ENCODE data around the gene SLC6A12.
A peak's percentile ranks its signal among the peaks of the same experiment; 100 is the strongest.
"Not testable (repeated sequence)": the region's sequence is repeated elsewhere in the genome, so short reads cannot be mapped to it uniquely, and the experiment has no call there.

Gene SLC6A12

DNA sequence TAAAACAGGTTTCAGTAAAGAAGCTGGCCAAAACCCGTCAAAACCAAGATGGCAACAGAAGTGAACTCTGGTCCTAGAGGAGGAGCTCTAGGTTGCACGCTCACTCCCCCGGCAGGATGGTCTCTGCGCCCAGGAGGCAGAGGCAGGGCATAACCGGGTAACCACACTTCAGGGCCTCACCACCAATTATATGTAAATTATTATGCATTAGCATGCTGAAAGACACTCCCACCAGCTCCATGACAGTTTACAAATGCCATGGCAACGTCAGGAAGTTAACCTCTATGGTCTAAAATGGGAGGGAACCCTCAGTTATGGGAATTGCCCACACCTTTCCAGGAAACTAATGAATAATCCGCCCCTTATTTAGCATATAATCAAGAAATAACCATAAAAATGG, 20.1 kb upstream of the SLC6A12 start:
- no peak for DNase-seq

DNA sequence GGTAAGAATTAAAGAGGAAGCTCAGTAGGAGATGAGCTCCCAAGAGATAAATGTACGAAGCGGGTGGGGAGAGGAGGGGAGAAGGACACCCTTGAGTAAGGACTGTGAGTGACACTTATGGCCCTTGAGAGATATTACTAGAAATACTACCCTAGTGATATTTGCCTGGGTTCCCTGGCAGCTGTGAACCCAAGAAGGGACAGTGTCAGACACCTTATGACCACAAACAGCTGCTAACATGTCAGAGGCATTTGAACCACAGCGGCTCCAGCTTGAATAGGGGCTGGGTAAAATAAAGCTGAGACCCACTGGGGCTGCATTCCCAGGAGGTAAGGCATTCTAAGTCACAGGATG, 19.6 kb upstream of the SLC6A12 start:
- DNase-seq: no peak

DNA sequence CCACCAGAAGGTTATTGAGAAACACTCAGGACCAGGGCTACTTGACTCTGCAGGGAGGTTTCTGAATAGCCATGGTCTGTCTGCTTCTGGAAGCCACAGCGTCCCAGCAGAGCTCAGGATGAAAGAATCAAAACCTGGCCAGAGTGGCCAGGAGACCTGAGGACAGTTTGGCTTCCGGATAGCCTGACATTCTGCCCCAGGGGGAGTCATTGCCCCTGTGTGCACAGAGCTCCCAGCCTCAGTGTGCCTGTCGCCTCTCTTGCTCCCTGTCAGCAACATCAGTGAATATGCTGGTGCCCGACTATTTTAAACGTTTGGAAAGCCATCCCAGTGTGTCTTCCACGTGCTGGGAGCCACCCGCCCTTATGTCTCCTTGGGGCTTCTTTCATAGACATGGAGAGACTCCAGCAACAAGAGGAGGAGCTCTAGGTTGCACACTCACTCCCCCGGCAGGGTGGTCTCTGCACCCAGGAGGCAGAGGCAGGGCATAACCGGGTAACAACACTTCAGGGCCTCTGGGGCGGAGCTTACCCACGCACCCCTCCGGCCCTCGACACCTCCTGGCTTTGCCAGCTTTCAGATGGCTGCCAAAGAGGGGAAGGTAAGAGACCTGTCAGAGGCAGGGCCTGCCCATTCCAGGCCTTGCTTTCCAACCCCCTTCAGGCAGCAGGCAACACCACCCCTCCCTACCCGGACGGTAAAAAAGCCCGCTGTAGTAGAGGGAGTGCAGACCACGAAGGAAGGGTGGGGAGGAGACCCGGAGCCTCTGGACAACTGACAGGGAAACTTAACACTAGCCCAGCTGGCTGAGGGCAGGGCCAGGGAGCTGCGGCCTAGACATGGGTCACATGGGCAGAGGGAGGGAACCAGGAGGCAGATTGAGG, 19.0 kb upstream of the SLC6A12 start:
- no peak for DNase-seq

- DNase-seq: no peak
Observed at GRCh38 chr12:230925-231671, 17.1 kb upstream of the SLC6A12 start.

- DNase-seq: no peak
Observed at GRCh38 chr12:229441-230191, 15.7 kb upstream of the SLC6A12 start.

- no peak for DNase-seq
Observed at GRCh38 chr12:228846-229200, 14.9 kb upstream of the SLC6A12 start.

DNA sequence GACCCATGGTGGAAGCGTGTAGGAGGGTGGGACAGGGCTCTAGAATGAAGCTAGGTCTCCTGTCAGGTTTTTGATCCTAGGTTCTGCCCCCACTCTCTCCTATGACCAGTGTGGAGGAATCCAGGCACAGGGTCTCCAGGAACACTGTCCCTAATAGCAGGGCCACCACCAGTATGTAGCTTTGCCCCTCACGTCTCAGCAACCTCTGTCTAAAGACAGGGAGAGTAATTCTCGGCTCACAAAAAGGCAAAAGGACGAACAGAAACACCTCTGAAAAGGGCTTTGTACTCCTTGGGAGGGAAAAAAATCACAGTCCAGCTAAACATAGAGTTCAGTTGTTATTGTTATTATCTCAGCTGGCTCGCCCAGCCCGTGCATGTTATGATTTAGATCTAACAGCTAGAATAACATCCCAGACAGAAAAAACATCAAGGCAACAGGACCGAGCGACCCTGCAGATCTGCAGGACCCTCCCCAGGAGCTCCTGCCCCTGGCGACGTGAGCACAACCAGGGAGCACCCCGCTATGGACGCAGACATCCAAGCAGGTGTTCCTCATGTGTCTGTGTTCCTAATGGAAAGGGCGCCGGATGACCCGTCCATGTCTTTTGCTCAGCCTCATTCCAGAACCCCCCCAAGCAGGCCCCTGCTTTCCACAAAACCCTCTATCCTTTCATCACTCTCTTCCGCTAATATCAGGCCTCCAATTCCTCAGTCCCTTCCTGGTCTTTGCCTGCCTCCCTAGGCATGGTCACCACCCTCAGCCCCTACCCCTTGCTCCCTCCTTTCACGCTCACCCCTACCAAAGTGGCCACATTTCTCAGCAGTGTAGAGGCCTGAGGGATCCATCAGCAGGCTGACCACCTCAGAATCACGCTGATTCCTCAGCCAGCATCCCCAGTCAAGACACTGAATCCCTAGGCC, 14.2 kb upstream of the SLC6A12 start:
- no peak for DNase-seq

GRCh38 chr12:227286-227915, 13.4 kb upstream of the SLC6A12 start:
- no peak for DNase-seq

- DNase-seq: no peak
Observed at GRCh38 chr12:226401-226800, 12.4 kb upstream of the SLC6A12 start.

GRCh38 chr12:225012-225411, 11.1 kb upstream of the SLC6A12 start:
- DNase-seq: no peak

- DNase-seq: no peak
Observed at GRCh38 chr12:224330-224729, 10.4 kb upstream of the SLC6A12 start.

DNA sequence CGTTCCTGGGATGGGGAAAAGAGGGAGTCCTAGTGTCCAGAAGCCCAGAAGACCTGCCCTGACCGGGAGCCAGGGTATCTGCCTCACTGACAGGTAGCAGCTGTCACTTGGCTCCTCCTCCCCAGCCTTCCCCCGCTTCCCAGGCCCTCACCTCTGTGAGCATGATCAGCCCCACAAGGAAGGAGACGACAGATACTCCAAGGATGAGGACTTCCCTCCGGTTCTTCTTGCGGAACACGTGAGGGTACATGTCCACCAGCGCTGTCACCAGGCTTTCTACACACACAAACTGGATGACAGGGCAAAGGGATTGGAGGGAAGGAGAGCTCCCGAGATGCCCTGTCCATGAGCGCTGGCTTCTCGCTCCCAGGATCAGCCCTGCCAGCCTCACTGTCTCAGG, 9.9 kb upstream of the SLC6A12 start:
- no peak for DNase-seq

DNA sequence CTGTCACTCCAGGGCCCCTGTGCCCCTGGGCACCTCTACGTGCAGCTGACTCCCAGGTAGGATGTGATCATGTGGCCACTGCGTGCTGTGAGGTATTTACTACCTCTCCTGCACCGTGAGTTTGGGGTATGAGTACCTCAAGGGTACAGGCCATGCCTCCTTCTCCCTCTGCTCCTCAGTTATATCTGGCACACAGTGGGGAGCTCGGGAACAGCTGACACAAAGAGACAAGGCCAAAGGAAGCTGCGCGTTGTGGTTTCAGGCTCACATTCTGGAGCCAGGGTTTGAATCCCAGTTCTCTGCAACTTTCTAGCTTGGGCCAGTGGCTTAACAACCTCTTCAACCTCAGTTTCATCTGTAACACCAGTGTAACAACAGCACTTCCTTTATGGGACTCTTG, 7.8 kb upstream of the SLC6A12 start:
- no peak for DNase-seq

DNA sequence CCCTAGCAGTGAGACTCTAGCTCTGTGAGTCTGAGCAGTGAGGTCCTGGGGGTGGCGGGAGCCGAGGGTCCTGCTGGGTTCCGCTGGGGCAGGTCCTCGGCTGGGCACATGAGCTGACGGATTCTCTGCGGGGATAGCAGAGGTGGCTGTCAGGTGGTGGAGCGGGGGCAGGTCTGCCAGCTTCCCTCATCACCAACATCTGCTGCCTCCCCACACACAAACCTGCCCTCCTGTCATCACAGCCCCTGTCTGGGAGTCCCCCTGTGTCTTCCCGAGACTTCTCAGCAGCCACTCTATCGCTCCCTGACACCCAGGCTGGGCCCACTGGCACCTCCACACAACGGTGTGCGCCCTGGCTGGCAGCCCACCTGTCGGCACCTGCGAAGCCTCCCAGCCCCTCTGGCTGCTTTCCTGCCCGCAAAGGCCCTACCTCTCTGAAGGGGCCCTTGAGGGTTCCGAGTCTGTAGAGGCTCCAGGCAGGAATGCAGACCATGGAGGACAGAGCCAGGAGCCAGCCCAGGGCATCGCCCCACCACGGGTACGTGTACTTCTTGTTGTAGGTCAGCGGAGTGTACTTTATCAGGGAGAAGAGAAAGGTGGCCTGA, 7.1 kb upstream of the SLC6A12 start:
- no peak for DNase-seq

- no peak for DNase-seq
Observed at GRCh38 chr12:220491-220890, 6.5 kb upstream of the SLC6A12 start.

DNA sequence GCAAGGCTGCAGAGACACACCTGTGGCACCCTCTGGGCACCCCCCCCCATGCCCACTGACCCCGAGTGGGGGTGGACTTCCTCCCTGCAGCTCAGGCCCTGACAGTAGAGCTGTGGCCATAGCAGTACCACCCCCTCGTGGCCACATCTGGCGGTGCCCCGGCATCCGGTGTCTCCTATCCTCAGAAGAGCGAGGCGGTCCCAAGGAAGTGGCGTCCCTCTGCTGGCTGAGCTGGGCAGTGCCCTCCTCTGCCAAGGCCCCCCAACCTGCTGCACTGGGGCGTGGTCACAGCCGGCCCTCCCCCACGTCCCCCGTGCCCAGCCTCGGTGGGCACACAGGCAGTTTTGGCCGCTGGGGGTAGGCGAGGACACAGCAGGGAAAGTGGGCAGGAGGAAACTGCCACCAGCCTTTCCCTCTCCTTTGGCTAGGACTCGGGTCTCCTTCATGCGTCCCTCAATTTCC, 6.0 kb upstream of the SLC6A12 start:
- peak; percentile 21 for DNase-seq

DNA sequence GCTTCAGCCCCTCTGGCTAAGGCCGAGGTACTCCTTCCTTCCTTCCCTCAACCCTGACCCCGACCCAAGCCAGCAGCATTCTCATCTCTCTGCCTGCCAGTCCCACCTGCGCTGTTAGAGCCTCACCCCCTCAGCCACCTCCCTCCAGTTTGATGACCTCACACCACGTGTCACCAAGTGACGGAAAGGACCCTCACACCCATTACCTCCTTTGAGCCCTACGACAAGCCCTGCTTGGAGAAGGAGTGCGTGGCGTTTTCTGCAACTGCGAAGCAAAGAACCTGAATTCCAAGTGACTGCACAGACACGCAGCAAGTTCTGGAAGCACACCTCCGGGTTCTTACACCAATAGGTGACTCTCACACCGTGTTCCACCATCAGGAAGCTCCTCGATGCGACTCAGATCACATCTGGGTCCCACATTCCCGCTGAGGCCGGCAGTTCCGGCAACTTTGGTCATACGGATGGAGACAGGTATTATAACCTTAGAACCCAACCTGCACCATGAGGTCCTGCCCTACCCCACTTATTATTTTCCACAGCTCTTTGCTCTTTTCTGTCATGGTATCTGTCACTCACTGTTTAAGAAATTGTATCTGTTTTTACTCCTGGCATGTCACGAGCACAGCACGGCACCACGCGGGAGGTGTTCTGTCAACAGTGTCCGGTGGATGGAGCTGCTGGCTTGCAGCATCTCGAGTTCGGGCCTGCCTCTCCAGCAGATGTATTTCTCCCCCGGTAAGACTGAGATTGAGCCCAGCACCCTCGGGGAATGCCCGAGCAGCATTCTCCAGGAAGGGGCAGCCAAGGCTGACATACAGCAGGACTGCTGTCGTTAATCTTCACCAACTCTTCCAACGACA, 5.0 kb upstream of the SLC6A12 start:
- DNase-seq: no peak

DNA sequence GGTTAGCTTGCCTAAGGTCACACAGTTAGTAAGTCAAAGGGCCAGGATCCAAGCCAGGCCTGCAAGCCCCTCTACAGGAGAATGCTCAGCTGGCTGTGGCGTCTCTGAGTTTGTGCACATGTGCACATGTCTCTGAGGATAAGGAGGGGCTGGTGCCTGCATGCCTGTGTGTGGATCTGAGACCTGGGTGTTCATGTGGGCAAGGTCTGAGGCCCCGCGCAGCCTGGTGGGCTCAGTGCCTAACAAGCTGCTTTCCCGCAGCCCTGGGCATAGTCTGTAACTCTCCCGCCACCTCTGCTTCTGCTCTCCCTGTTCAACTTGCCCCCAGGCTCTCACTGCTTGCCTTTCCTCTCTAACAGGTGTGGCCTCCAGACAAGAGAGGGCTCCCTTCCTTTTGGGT, 4.3 kb upstream of the SLC6A12 start:
- DNase-seq: no peak

GRCh38 chr12:217029-217428, 3.1 kb upstream of the SLC6A12 start:
- not testable (repeated sequence) for DNase-seq

GRCh38 chr12:215116-215515, 1.2 kb upstream of the SLC6A12 start:
- DNase-seq: no peak

- no peak for DNase-seq
Observed at GRCh38 chr12:213527-213932, 427 bp downstream of the SLC6A12 start.

Measured in stimulated activated naive CD4-positive, alpha-beta T cell treated with Interleukin-2 at 50 U/mL for 16 hours (primary cell).